ENCODE measurements around the gene PTCHD4.

The PTCHD4 gene

GRCh38 chr6:48068278-48069251, 42.4 kb downstream of the PTCHD4 start:
- no peak for DNase-seq (ENCODE audit: low read depth)
- no peak for TF ChIP-seq CTCF (conservative IDR thresholded peaks at IDR 0.05; ENCODE audit: low read length)
- H3K4me3 ChIP-seq (ENCODE audit: low read length), result no peak overlapping the region

- no peak overlapping the region for H3K4me3 ChIP-seq (ENCODE audit: low read length)
Measured at GRCh38 chr6:48067886-48068277, 43.1 kb downstream of the PTCHD4 start.

GRCh38 chr6:48067148-48067712, 43.8 kb downstream of the PTCHD4 start:
- no peak overlapping the region for H3K4me3 ChIP-seq (ENCODE audit: low read length)
- DNase-seq (ENCODE audit: low read depth), result peak; percentile 23
- no peak for TF ChIP-seq CTCF (conservative IDR thresholded peaks at IDR 0.05; ENCODE audit: low read length)

More at GRCh38 chr6:48067886-48068277, 43.1 kb downstream of the PTCHD4 start:
- no peak for DNase-seq (ENCODE audit: low read depth)
- no peak for TF ChIP-seq CTCF (conservative IDR thresholded peaks at IDR 0.05; ENCODE audit: low read length)

GRCh38 chr6:48061265-48061990, 49.6 kb downstream of the PTCHD4 start:
- DNase-seq (ENCODE audit: low read depth), result peak; percentile 4

More at GRCh38 chr6:48061265-48061990, 49.6 kb downstream of the PTCHD4 start:
- no peak overlapping the region for H3K4me3 ChIP-seq (ENCODE audit: low read length)
- TF ChIP-seq CTCF (conservative IDR thresholded peaks at IDR 0.05; ENCODE audit: low read length), result no peak
